H9 (cell line): ENCODE results near the gene IDH1. TPM values are rescaled to one million over a fixed set of nuclear protein-coding genes. Genes with fewer than 3 reads are reported as not detected.

ENCODE experiments used
- DNase-seq: peaks from one replicate; pipeline ENCODE4 v3.0.0-alpha.2; 2017
- H2AFZ ChIP-seq: one replicate; pipeline ENCODE4 v1.6.1; 2013; ENCODE audit warnings: mild to moderate bottlenecking, low read length, control low read depth, moderate library complexity
- H2AK5ac ChIP-seq: 2 replicates; pipeline ENCODE4 v1.6.1; 2013; ENCODE audit warnings: low read length, control low read depth, mixed read lengths; ENCODE audit not compliant: insufficient read length
- H2BK120ac ChIP-seq: one replicate; pipeline ENCODE4 v1.6.1; 2013; ENCODE audit warnings: low read depth, mild to moderate bottlenecking, low read length, control low read depth, inconsistent platforms; ENCODE audit not compliant: poor library complexity, severe bottlenecking
- H2BK12ac ChIP-seq: 2 replicates; pipeline ENCODE4 v1.6.1; 2013; ENCODE audit warnings: low read length, control low read depth, mixed read lengths, low read depth; ENCODE audit not compliant: insufficient read length
- H2BK15ac ChIP-seq: 2 replicates; pipeline ENCODE4 v1.6.1; 2013; ENCODE audit warnings: low read depth, low read length, control low read depth
- H2BK20ac ChIP-seq: one replicate; pipeline ENCODE4 v1.6.1; 2013; ENCODE audit warnings: low read depth, mild to moderate bottlenecking, low read length, control low read depth, inconsistent platforms; ENCODE audit not compliant: poor library complexity, severe bottlenecking
- H2BK5ac ChIP-seq: 2 replicates; pipeline ENCODE4 v1.6.1; 2013; ENCODE audit warnings: low read length, control low read depth, mixed read lengths; ENCODE audit not compliant: insufficient read length
- H3K14ac ChIP-seq: 2 replicates; pipeline ENCODE4 v1.6.1; 2013; ENCODE audit warnings: low read length, control low read depth; ENCODE audit not compliant: insufficient read depth
- H3K18ac ChIP-seq: 2 replicates; pipeline ENCODE4 v1.6.1; 2013; ENCODE audit warnings: low read depth, mild to moderate bottlenecking, mixed read lengths, low read length, control low read depth; ENCODE audit not compliant: insufficient read length
- H3K23ac ChIP-seq: 2 replicates; pipeline ENCODE4 v1.6.1; 2013; ENCODE audit warnings: low read length, control low read depth, mixed read lengths, low read depth; ENCODE audit not compliant: insufficient read length
- H3K23me2 ChIP-seq: 2 replicates; pipeline ENCODE4 v1.6.1; 2013; ENCODE audit warnings: low read depth, mild to moderate bottlenecking, mixed read lengths, low read length, control low read depth; ENCODE audit not compliant: insufficient read length, poor library complexity, severe bottlenecking
- H3K27ac ChIP-seq: 2 replicates; pipeline ENCODE4 v1.5.1; 2013; ENCODE audit warnings: low read length, control low read depth, mixed read lengths, low read depth; ENCODE audit not compliant: insufficient read length
- H3K27me3 ChIP-seq: 2 replicates; pipeline ENCODE4 v1.6.1; 2013; ENCODE audit warnings: low read length, control low read depth, inconsistent platforms; ENCODE audit not compliant: insufficient read depth
- H3K4ac ChIP-seq: 2 replicates; pipeline ENCODE4 v1.6.1; 2013; ENCODE audit warnings: low read depth, mild to moderate bottlenecking, control low read depth, inconsistent platforms, low read length, moderate library complexity
- H3K4me1 ChIP-seq: 2 replicates; pipeline ENCODE4 v1.6.1; 2013; ENCODE audit warnings: low read length, control low read depth, inconsistent platforms; ENCODE audit not compliant: insufficient read depth
- H3K4me2 ChIP-seq: 2 replicates; pipeline ENCODE4 v1.6.1; 2013; ENCODE audit warnings: low read length, control low read depth, mixed read lengths; ENCODE audit not compliant: insufficient read length, insufficient read depth
- H3K56ac ChIP-seq: 2 replicates; pipeline ENCODE4 v1.6.1; 2013; ENCODE audit warnings: low read depth, mild to moderate bottlenecking, mixed read lengths, low read length, control low read depth; ENCODE audit not compliant: insufficient read length
- H3K79me1 ChIP-seq: 2 replicates; pipeline ENCODE4 v1.6.1; 2013; ENCODE audit warnings: low read depth, mild to moderate bottlenecking, moderate library complexity, low read length, control low read depth, inconsistent platforms; ENCODE audit not compliant: insufficient read depth, poor library complexity, severe bottlenecking
- H3K79me2 ChIP-seq: 2 replicates; pipeline ENCODE4 v1.6.1; 2013; ENCODE audit warnings: low read length, control low read depth, inconsistent platforms; ENCODE audit not compliant: insufficient read depth
- H3K9ac ChIP-seq: 2 replicates; pipeline ENCODE4 v1.6.1; 2013; ENCODE audit warnings: low read length, control low read depth, mixed read lengths; ENCODE audit not compliant: insufficient read length; ENCODE audit errors: extremely low read depth
- H3K9me3 ChIP-seq: one replicate; pipeline ENCODE4 v1.6.1; 2013; ENCODE audit warnings: low read depth, low read length, inconsistent platforms; ENCODE audit not compliant: control insufficient read depth
- H3T11ph ChIP-seq: one replicate; pipeline ENCODE4 v1.6.1; 2013; ENCODE audit warnings: mild to moderate bottlenecking, low read length, control low read depth, inconsistent platforms
- H4K20me1 ChIP-seq: one replicate; pipeline ENCODE4 v1.6.1; 2013; ENCODE audit not compliant: control insufficient read depth, insufficient read length, insufficient read depth
- H4K5ac ChIP-seq: 2 replicates; pipeline ENCODE4 v1.6.1; 2013; ENCODE audit warnings: low read depth, mild to moderate bottlenecking, mixed read lengths, low read length, control low read depth; ENCODE audit not compliant: insufficient read length
- H4K8ac ChIP-seq: replicated peaks from 2 replicates; pipeline ENCODE4 v1.6.1; 2013; ENCODE audit warnings: low read length, control low read depth, mixed read lengths, low read depth; ENCODE audit not compliant: insufficient read length
- H4K91ac ChIP-seq: 2 replicates; pipeline ENCODE4 v1.6.1; 2013; ENCODE audit warnings: low read depth, mild to moderate bottlenecking, moderate library complexity, mixed read lengths, low read length, control low read depth; ENCODE audit not compliant: insufficient read length
- H3K27ac Mint-ChIP-seq, 3 experiments: 2 replicates in 2 of 3; 3 replicates in 1 of 3; pipeline ENCODE4 v1.8.0; 2020 to 2021; ENCODE audit warnings: mixed read lengths in 3 of 3, mild to moderate bottlenecking in 1 of 3, moderate library complexity in 1 of 3
- H3K27me3 Mint-ChIP-seq: 2 replicates; pipeline ENCODE4 v1.8.0; 2021; ENCODE audit warnings: low read depth, mild to moderate bottlenecking, moderate library complexity, mixed read lengths
- H3K36me3 Mint-ChIP-seq, 3 experiments: 2 replicates in 2 of 3; 3 replicates in 1 of 3; pipeline ENCODE4 v1.8.0; 2020 to 2021; ENCODE audit warnings: low read depth in 3 of 3, mixed read lengths in 3 of 3; ENCODE audit not compliant: insufficient read depth in 1 of 3
- H3K4me1 Mint-ChIP-seq, 2 experiments: 2 replicates each; pipeline ENCODE4 v1.8.0; 2020; ENCODE audit warnings: mixed read lengths in 2 of 2
- H3K4me3 Mint-ChIP-seq, 2 experiments: 2 replicates in 1 of 2; 3 replicates in 1 of 2; pipeline ENCODE4 v1.8.0; 2020 to 2021; ENCODE audit warnings: mild to moderate bottlenecking in 2 of 2, mixed read lengths in 2 of 2, moderate library complexity in 1 of 2
- H3K9me3 Mint-ChIP-seq, 2 experiments: 2 replicates in 1 of 2; 3 replicates in 1 of 2; pipeline ENCODE4 v1.8.0; 2020; ENCODE audit warnings: mild to moderate bottlenecking in 2 of 2, mixed read lengths in 2 of 2, moderate library complexity in 1 of 2
- CTCF ChIP-seq: fragments of 200-600 bp; sonication (generic); conservative IDR thresholded peaks from 3 replicates; pipeline ENCODE4 v1.8.0; 2021; ENCODE audit warnings: antibody characterized with exemption, mild to moderate bottlenecking
- WGBS: extraction: QIAGEN DNeasy Blood & Tissue Kit; methylation state at CpG from one replicate; pipeline ENCODE4 v1.1.7; 2013; ENCODE audit warnings: missing lambda C conversion rate, low lambda C conversion rate, mixed read lengths; ENCODE audit not compliant: insufficient read length; ENCODE audit errors: extremely low coverage; 5-methylcytosine and 5-hydroxymethylcytosine counted together
- total RNA-seq: library from RNA; stranded (reverse); gene quantifications from 2 replicates; pipeline ENCODE4 v1.2.1, GENCODE V29; 2021

IDH1 gene
- total RNA-seq, 1 experiment from 2014 or later, result 234 TPM

GRCh38 chr2:208207769-208208168, 47.1 kb downstream of the IDH1 start:
- no peaks in the 10 kb centered on the region for H3K27me3 ChIP-seq
- no peak overlapping the region for H3K4me3 Mint-ChIP-seq
- H3K79me2 ChIP-seq, result no peaks in the 10 kb centered on the region
- H3K9ac ChIP-seq, result no peak overlapping the region
- no peak overlapping the region for H3K4me2 ChIP-seq
- H3K9me3 Mint-ChIP-seq, result no peaks in the 10 kb centered on the region
- no peak overlapping the region for H3K4ac ChIP-seq
- H3K23ac ChIP-seq, result no peak overlapping the region
- no peak overlapping the region for H3K27ac Mint-ChIP-seq
- H3K36me3 Mint-ChIP-seq, result no peaks in the 10 kb centered on the region
- no peaks in the 10 kb centered on the region for H3K9me3 ChIP-seq
- H3K27ac ChIP-seq, result no peak overlapping the region
- no peaks in the 10 kb centered on the region for H3K4me1 Mint-ChIP-seq
- no peak overlapping the region for H4K91ac ChIP-seq
- H2BK120ac ChIP-seq, result no peak overlapping the region
- H3K14ac ChIP-seq, result no peak overlapping the region
- no peak overlapping the region for H4K8ac ChIP-seq
- DNase-seq, result no peak
- H2AK5ac ChIP-seq, result no peak overlapping the region
- no peak overlapping the region for H2BK20ac ChIP-seq
- no peak overlapping the region for H3K18ac ChIP-seq
- H4K5ac ChIP-seq, result no peak overlapping the region
- H2AFZ ChIP-seq, result no peak overlapping the region
- no peak overlapping the region for H3K56ac ChIP-seq
- no peak overlapping the region for H2BK5ac ChIP-seq
- no peaks in the 10 kb centered on the region for H3K27me3 Mint-ChIP-seq
- no peak overlapping the region for H3T11ph ChIP-seq
- H2BK12ac ChIP-seq, result no peak overlapping the region
- WGBS, result no CpG with 5 or more reads among the region's 3 CpGs
- TF ChIP-seq CTCF, result no peak
- no peaks in the 10 kb centered on the region for H3K23me2 ChIP-seq
- no peaks in the 10 kb centered on the region for H3K4me1 ChIP-seq
- H4K20me1 ChIP-seq, result no peaks in the 10 kb centered on the region
- no peaks in the 10 kb centered on the region for H3K79me1 ChIP-seq
- no peak overlapping the region for H2BK15ac ChIP-seq
